ENCODE data around the gene FAM13A. TPM values are rescaled to one million over a fixed set of nuclear protein-coding genes. Genes with fewer than 3 reads are reported as not detected.
A peak's percentile ranks its signal among the peaks of the same experiment; 100 is the strongest.

Gene FAM13A
- total and polyA plus RNA-seq, 2 of the 4 experiments (the other 2 are of a cell fraction) = 13.1 to 22.0 TPM

- Histone ChIP-seq H3K27ac (ENCODE audit: insufficient read depth, low read length) (no peak overlapping the region), H2BK15ac (ENCODE audit: low read depth, low read length) (no peak overlapping the region), H2BK120ac (ENCODE audit: low read depth, low read length) (no peak overlapping the region), H3K23ac (ENCODE audit: low read depth, low read length) (no peak overlapping the region), H3K4ac (ENCODE audit: low read depth, low read length) (no peak overlapping the region), H4K20me1 (ENCODE audit: insufficient read depth, low read length) (no peaks in the 10 kb centered on the region), H2BK5ac (ENCODE audit: low read depth, low read length, poor library complexity, severe bottlenecking) (no peak overlapping the region), H4K8ac (ENCODE audit: low read depth in 2 of 2, low read length in 2 of 2) (no peak overlapping the region), H3K36me3 (ENCODE audit: control insufficient read depth, insufficient read depth, low read length) (peaks cover 8% of the 10 kb centered on the region), H3K4me3 (ENCODE audit: insufficient read depth, low read depth, low read length) (no peak overlapping the region), H3K56ac (ENCODE audit: extremely low read depth, insufficient read depth, low read length) (no peak overlapping the region), H4K5ac (ENCODE audit: low read depth, low read length) (no peak overlapping the region), H2BK20ac (ENCODE audit: low read depth, low read length) (no peak overlapping the region), H3K79me1 (ENCODE audit: low read depth in 1 of 2, low read length in 2 of 2) (peaks cover 10 to 13% of the 10 kb centered on the region in 2 experiments; a peak in 3 of 4 replicates), H3K9me3 (ENCODE audit: control insufficient read depth, insufficient read depth, low read length) (no peaks in the 10 kb centered on the region), H3K9ac (ENCODE audit: low read depth, low read length) (no peak overlapping the region), H3K14ac (replicated peaks; ENCODE audit: low read depth, low read length) (no peak overlapping the region), H2AFZ (replicated peaks; ENCODE audit: low read length, poor library complexity) (no peak overlapping the region), H3K4me1 (ENCODE audit: control insufficient read depth, insufficient read depth, low read length) (peaks cover 6% of the 10 kb centered on the region; the same call in 1 of the 2 replicates), H2AK9ac (replicated peaks; ENCODE audit: low read depth, low read length, poor library complexity) (no peak overlapping the region), H3K9me1 (ENCODE audit: insufficient read depth, low read length) (peaks cover 4% of the 10 kb centered on the region; the same call in 1 of the 2 replicates), H3K18ac (ENCODE audit: low read depth, low read length) (no peak overlapping the region), H4K91ac (ENCODE audit: insufficient read depth, low read depth, low read length) (no peak overlapping the region), H3K4me2 (ENCODE audit: low read depth, low read length) (no peak overlapping the region), H3K27me3 (ENCODE audit: control insufficient read depth, insufficient read depth, low read length) (no peaks in the 10 kb centered on the region), H2AK5ac (ENCODE audit: low read depth, low read length) (no peak overlapping the region)
- BruUV-seq (replicated peaks) = no TSS peak
- intact Hi-C loops (cut with micrococcal nuclease) (loop anchor here (5.0 kb wide), 1 partner anchor 84 kb away; no protein-coding TSS in a partner anchor), in situ Hi-C loops (cut with MboI; ENCODE audit: low sequenced_read_pairs) (no loop called here), dilution Hi-C loops (cut with HindIII; ENCODE audit: low sequenced_read_pairs, unreplicated experiment) (no loop called here)
- ChIA-PET CTCF (interaction anchor here (0.8 to 2.5 kb wide), 2 partner anchors 21 to 85 kb away, joined by 3 to 10 read pairs; no protein-coding TSS in a partner anchor), POLR2A (ENCODE audit: unreplicated experiment) (no interaction called here)
- no CpG with 5 or more reads among the region's 1 CpG for WGBS, 2 experiments (ENCODE audit: extremely low coverage in 2 of 2, insufficient read length in 1 of 2)
- DNase-seq (peak; percentile 23), ATAC-seq (ENCODE audit: low read depth) (no peak)
- TF ChIP-seq USF2 (IDR thresholded peaks at IDR 0.05; ENCODE audit: low read depth, low read length) = no peak
- TF ChIP-seq ELK1 (IDR thresholded peaks at IDR 0.05; ENCODE audit: borderline replicate concordance, low read depth, low read length) = no peak
- no peak for TF ChIP-seq RFX5 (IDR thresholded peaks at IDR 0.05; ENCODE audit: low read depth, low read length)
- no peak for TF ChIP-seq POLR2A (IDR thresholded peaks at IDR 0.05; ENCODE audit: low read depth, low read length)
- TF ChIP-seq RCOR1 (IDR thresholded peaks at IDR 0.05; ENCODE audit: insufficient replicate concordance, low read length) = no peak
- 0 out of 2 replicates have a peak, but pooled peaks have one; percentile 8 for TF ChIP-seq SMC3 (IDR thresholded peaks at IDR 0.05; ENCODE audit: low read depth, low read length)
- no peak for TF ChIP-seq MAZ (IDR thresholded peaks at IDR 0.05; ENCODE audit: borderline replicate concordance, low read depth, low read length)
- no peak for TF ChIP-seq BHLHE40 (IDR thresholded peaks at IDR 0.05; ENCODE audit: low read depth, low read length)
- TF ChIP-seq FOS (IDR thresholded peaks at IDR 0.05; ENCODE audit: low read depth, low read length) = no peak
- TF ChIP-seq RAD21 (IDR thresholded peaks at IDR 0.05; ENCODE audit: low read length) = peak; percentile 12; the same call in 1 of the 2 replicates
- no peak for TF ChIP-seq CHD1 (IDR thresholded peaks at IDR 0.05; ENCODE audit: low read depth, low read length)
- peak; percentile 38 for TF ChIP-seq CTCF (conservative IDR thresholded peaks at IDR 0.05; ENCODE audit: low read depth, low read length)
- no peak for TF ChIP-seq CEBPB (IDR thresholded peaks at IDR 0.05; ENCODE audit: low read depth, low read length)
- TF ChIP-seq MXI1 (IDR thresholded peaks at IDR 0.05; ENCODE audit: borderline replicate concordance, low read depth, low read length) = no peak
- TF ChIP-seq MAFK (IDR thresholded peaks at IDR 0.05; ENCODE audit: low read depth, low read length) = no peak
- TF ChIP-seq NFE2L2 (IDR thresholded peaks at IDR 0.05; ENCODE audit: low read depth, low read length) = no peak
These were observed 265.7 kb downstream of the FAM13A start for GRCh38 chr4:88791274-88791673.

Data from IMR-90 (cell line).